ENCODE data around the gene PHLDA3. TPM values are rescaled to one million over a fixed set of nuclear protein-coding genes. Genes with fewer than 3 reads are reported as not detected.

The PHLDA3 gene
- total RNA-seq, 4 donors from 2014 or later: 14.4 to 80.2 (median 43.7) TPM

GRCh38 chr1:201468501-201468843 lies 516 bp downstream of the PHLDA3 start:
- no peaks in the 10 kb centered on the region for H3K27me3 ChIP-seq
- peak overlapping the region; percentile 95 to 99 for H3K27ac ChIP-seq
- TF ChIP-seq CTCF (IDR thresholded peaks at IDR 0.05) (peak in 1 of 4 experiments; percentile 9), POLR2A (IDR thresholded peaks at IDR 0.05) (no peak)
- intact Hi-C loops (cut with DNase I; ENCODE audit: low total_unique reads): no loop called here
- H3K4me3 ChIP-seq: peak overlapping the region; percentile 64 to 94
- H3K9me3 ChIP-seq: no peaks in the 10 kb centered on the region
- no peak for DNase-seq
- H3K36me3 ChIP-seq: no peaks in the 10 kb centered on the region
- peaks cover 0 to 10% of the 10 kb centered on the region in 2 donors for H3K4me1 ChIP-seq

GRCh38 chr1:201466492-201466891 lies 2.5 kb downstream of the PHLDA3 start:
- DNase-seq: no peak
- Histone ChIP-seq H3K4me1 (peaks cover 3 to 22% of the 10 kb centered on the region in 2 donors), H3K36me3 (no peaks in the 10 kb centered on the region), H3K27ac (peak overlapping the region; percentile 95 to 99), H3K4me3 (peak overlapping the region; percentile 64 to 94), H3K9me3 (no peaks in the 10 kb centered on the region), H3K27me3 (no peaks in the 10 kb centered on the region)
- intact Hi-C loops (cut with DNase I; ENCODE audit: low total_unique reads): no loop called here
- TF ChIP-seq CTCF (IDR thresholded peaks at IDR 0.05) (no peak), POLR2A (IDR thresholded peaks at IDR 0.05) (no peak)

GRCh38 chr1:201465698-201466290 lies 3.2 kb downstream of the PHLDA3 start:
- H3K4me3 ChIP-seq: no peak overlapping the region

GRCh38 chr1:201463071-201463552 lies 5.9 kb downstream of the PHLDA3 start:
- no peak for TF ChIP-seq CTCF (IDR thresholded peaks at IDR 0.05)
- no peak for TF ChIP-seq POLR2A (IDR thresholded peaks at IDR 0.05)
- intact Hi-C loops (cut with DNase I; ENCODE audit: low total_unique reads): no loop called here
- Histone ChIP-seq H3K27me3 (no peaks in the 10 kb centered on the region), H3K4me3 (no peak overlapping the region), H3K27ac (peak overlapping the region; percentile 87 to 89), H3K36me3 (no peaks in the 10 kb centered on the region), H3K4me1 (peaks cover 6 to 22% of the 10 kb centered on the region in 2 donors), H3K9me3 (no peaks in the 10 kb centered on the region)
- DNase-seq: no peak

More at GRCh38 chr1:201465698-201466290, 3.2 kb downstream of the PHLDA3 start:
- intact Hi-C loops (cut with DNase I; ENCODE audit: low total_unique reads): no loop called here
- Histone ChIP-seq H3K4me1 (peaks cover 6 to 25% of the 10 kb centered on the region in 2 donors), H3K27ac (peak overlapping the region; percentile 95 to 99), H3K9me3 (no peaks in the 10 kb centered on the region), H3K36me3 (no peaks in the 10 kb centered on the region), H3K27me3 (no peaks in the 10 kb centered on the region)
- no peak for DNase-seq
- TF ChIP-seq POLR2A (IDR thresholded peaks at IDR 0.05) (no peak), CTCF (IDR thresholded peaks at IDR 0.05) (no peak)

GRCh38 chr1:201461645-201462441 lies 7.1 kb downstream of the PHLDA3 start:
- Histone ChIP-seq H3K27me3 (no peaks in the 10 kb centered on the region), H3K4me3 (no peak overlapping the region), H3K36me3 (no peaks in the 10 kb centered on the region), H3K9me3 (no peaks in the 10 kb centered on the region), H3K4me1 (peaks cover 6 to 22% of the 10 kb centered on the region in 2 donors), H3K27ac (peak overlapping the region; percentile 87 to 89)
- peak; percentile 90 to 93 for DNase-seq
- TF ChIP-seq POLR2A (IDR thresholded peaks at IDR 0.05) (peak in 1 of 2 donors; percentile 16), CTCF (IDR thresholded peaks at IDR 0.05) (no peak)
- intact Hi-C loops (cut with DNase I; ENCODE audit: low total_unique reads): no loop called here
